HG03378 (cell line): ENCODE data around the gene PPP2R2B.

Source experiments
- ATAC-seq: cut with Tn5 transposase; IDR thresholded peaks from one replicate; pipeline ENCODE4 v1.9.1; 2021; ENCODE audit warnings: mild to moderate bottlenecking, moderate library complexity; ENCODE audit not compliant: unreplicated experiment

The PPP2R2B gene

GRCh38 chr5:146789712-146790653 lies 88.6 kb downstream of the PPP2R2B start:
- ATAC-seq = no peak

GRCh38 chr5:146788898-146789297 lies 89.7 kb downstream of the PPP2R2B start:
- no peak for ATAC-seq

- ATAC-seq = no peak
Measured at GRCh38 chr5:146785065-146785464, 93.5 kb downstream of the PPP2R2B start.

- no peak for ATAC-seq
Measured at GRCh38 chr5:146781157-146781556, 97.4 kb downstream of the PPP2R2B start.

- ATAC-seq = no peak
Measured at GRCh38 chr5:146779211-146779869, 99.2 kb downstream of the PPP2R2B start.

- no peak for ATAC-seq
Measured at GRCh38 chr5:146778795-146779194, 99.8 kb downstream of the PPP2R2B start.

GRCh38 chr5:146778261-146778660 lies 100.3 kb downstream of the PPP2R2B start:
- no peak for ATAC-seq

GRCh38 chr5:146772881-146773466 lies 105.6 kb downstream of the PPP2R2B start:
- ATAC-seq = no peak

GRCh38 chr5:146770980-146771379 lies 107.6 kb downstream of the PPP2R2B start:
- no peak for ATAC-seq

- no peak for ATAC-seq
Measured at GRCh38 chr5:146770546-146770945, 108.0 kb downstream of the PPP2R2B start.

GRCh38 chr5:146767534-146767933 lies 111.0 kb downstream of the PPP2R2B start:
- no peak for ATAC-seq

GRCh38 chr5:146766013-146766412 lies 112.5 kb downstream of the PPP2R2B start:
- no peak for ATAC-seq

- no peak for ATAC-seq
Measured at GRCh38 chr5:146765089-146765832, 113.3 kb downstream of the PPP2R2B start.

GRCh38 chr5:146762830-146763229 lies 115.7 kb downstream of the PPP2R2B start:
- ATAC-seq = no peak

- ATAC-seq = no peak
Measured at GRCh38 chr5:146761811-146762210, 116.7 kb downstream of the PPP2R2B start.

- no peak for ATAC-seq
Measured at GRCh38 chr5:146758938-146759337, 119.6 kb downstream of the PPP2R2B start.

GRCh38 chr5:146758076-146758475 lies 120.5 kb downstream of the PPP2R2B start:
- ATAC-seq = no peak

GRCh38 chr5:146756546-146756945 lies 122.0 kb downstream of the PPP2R2B start:
- ATAC-seq = no peak

GRCh38 chr5:146755793-146756192 lies 122.8 kb downstream of the PPP2R2B start:
- no peak for ATAC-seq

- no peak for ATAC-seq
Measured at GRCh38 chr5:146754621-146755020, 123.9 kb downstream of the PPP2R2B start.

- ATAC-seq = no peak
Measured at GRCh38 chr5:146753641-146754040, 124.9 kb downstream of the PPP2R2B start.
